ENCODE measurements around the gene PHF20. TPM values are rescaled to one million over a fixed set of nuclear protein-coding genes. Genes with fewer than 3 reads are reported as not detected.

PHF20 gene
- total and polyA plus RNA-seq, 2 of the 8 experiments (the other 6 are each of a cell fraction or from before 2014, with no cell fraction given) = 25.6 to 70.1 TPM

GRCh38 chr20:35899064-35899463 lies 127.2 kb downstream of the PHF20 start (continued):
- TF ChIP-seq CHD7 (IDR thresholded peaks at IDR 0.05; ENCODE audit: insufficient replicate concordance, low read length) = no peak
- TF ChIP-seq RFX5 (IDR thresholded peaks at IDR 0.05; ENCODE audit: borderline replicate concordance, low read depth, low read length) = no peak
- TF ChIP-seq KDM4A (IDR thresholded peaks at IDR 0.05; ENCODE audit: low read depth, low read length, severe bottlenecking) = no peak
- TF ChIP-seq CREB1 (IDR thresholded peaks at IDR 0.05) = no peak
